Endothelial cell (in vitro differentiated cells): ENCODE results near the gene PKD2L2. TPM values are rescaled to one million over a fixed set of nuclear protein-coding genes. Genes with fewer than 3 reads are reported as not detected.
"Not testable (repeated sequence)": the region's sequence is repeated elsewhere in the genome, so short reads cannot be mapped to it uniquely, and the experiment has no call there.

Experiments
- DNase-seq: peaks from one replicate; pipeline ENCODE4 v3.0.0; 2021; ENCODE audit warnings: low spot score
- H3K27ac Mint-ChIP-seq: one replicate; pipeline ENCODE4 v1.8.0; 2021; ENCODE audit warnings: mixed read lengths, inconsistent platforms; ENCODE audit not compliant: unreplicated experiment
- H3K27me3 Mint-ChIP-seq: one replicate; pipeline ENCODE4 v1.8.0; 2021; ENCODE audit warnings: mild to moderate bottlenecking, moderate library complexity, mixed read lengths, inconsistent platforms; ENCODE audit not compliant: unreplicated experiment
- H3K36me3 Mint-ChIP-seq: one replicate; pipeline ENCODE4 v1.8.0; 2021; ENCODE audit warnings: mild to moderate bottlenecking, low read depth, mixed read lengths, inconsistent platforms; ENCODE audit not compliant: unreplicated experiment
- H3K4me1 Mint-ChIP-seq: one replicate; pipeline ENCODE4 v1.8.0; 2021; ENCODE audit warnings: mild to moderate bottlenecking, mixed read lengths, inconsistent platforms; ENCODE audit not compliant: unreplicated experiment
- H3K4me3 Mint-ChIP-seq: one replicate; pipeline ENCODE4 v1.8.0; 2021; ENCODE audit warnings: mild to moderate bottlenecking, mixed read lengths, inconsistent platforms; ENCODE audit not compliant: unreplicated experiment
- H3K9me3 Mint-ChIP-seq: one replicate; pipeline ENCODE4 v1.8.0; 2021; ENCODE audit warnings: mixed read lengths, inconsistent platforms; ENCODE audit not compliant: unreplicated experiment
- CTCF ChIP-seq: fragments of 200-600 bp; sonication (generic); IDR thresholded peaks from one replicate; pipeline ENCODE4 v1.5.0; 2021; ENCODE audit warnings: antibody characterized with exemption; ENCODE audit not compliant: unreplicated experiment
- long read RNA-seq: library from polyadenylated mRNA; unstranded; transcript quantifications from one replicate; pipeline ENCODE4 v2.0.0, GENCODE V29; 2020; ENCODE audit not compliant: unreplicated experiment
- total RNA-seq: library from RNA; stranded (reverse); fragmentation: NEBNext Ultra II Directional; extraction: Animal tissue kit (Norgen Biotek cat#: 25700); gene quantifications from one replicate; pipeline ENCODE4 v1.2.1, GENCODE V29; 2021; ENCODE audit not compliant: unreplicated experiment

PKD2L2 gene
- total RNA-seq = not detected
- long read RNA-seq = 0 reads

DNA sequence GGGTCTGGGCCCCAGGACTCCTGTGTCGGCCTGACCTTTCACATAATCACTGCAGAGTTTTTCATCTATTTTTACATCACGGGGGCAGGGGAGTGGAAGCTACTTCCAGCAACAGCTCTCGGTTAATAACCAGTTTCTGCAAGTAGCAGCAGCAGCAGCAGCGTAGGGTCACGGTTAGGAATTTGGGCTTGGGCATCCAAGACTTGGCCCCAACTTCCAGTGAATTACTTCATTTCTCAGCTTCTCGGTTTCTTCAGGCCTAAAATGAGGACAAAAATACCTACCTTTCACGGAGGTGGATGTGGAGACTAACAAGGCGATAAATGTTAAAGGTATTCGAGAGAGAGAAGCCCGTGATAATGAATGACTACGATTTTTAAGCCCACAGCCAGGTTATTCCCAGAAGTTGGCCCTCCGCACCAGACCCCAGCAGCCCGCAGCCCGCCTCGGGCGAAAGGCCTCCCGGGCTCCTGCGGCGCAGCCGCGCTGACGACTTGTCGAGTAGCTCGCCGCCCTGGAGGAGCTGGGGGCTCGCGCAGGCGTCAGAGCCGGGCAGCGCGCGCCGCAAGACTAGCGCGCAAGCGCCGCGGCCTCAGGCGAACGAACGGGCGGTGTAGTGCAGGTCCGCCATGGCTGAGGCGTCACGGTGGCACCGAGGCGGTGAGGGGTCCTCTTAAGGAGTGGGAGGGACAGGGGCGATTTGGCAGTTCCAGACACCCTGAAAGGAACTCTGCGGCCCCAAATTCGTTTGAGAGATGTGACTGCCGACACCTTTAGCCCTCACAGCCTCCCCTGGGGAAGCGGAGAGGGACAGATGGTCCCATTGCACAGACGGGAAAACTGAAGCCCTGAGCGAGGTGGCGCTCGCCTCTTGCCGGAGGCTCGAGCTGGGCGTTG, at the start of gene PKD2L2:
PKD2L2 (plus strand) TSS at position 595 of the 897 bp plus-strand sequence; CDS start at position 630, 35 bp downstream.
- Mint-ChIP-seq H3K4me3 (peak within 1 kb of the TSS; percentile 69), H3K9me3 (no peaks in the 10 kb centered on the region), H3K27me3 (peaks cover 2% of the 10 kb centered on the region), H3K27ac (peak within 1 kb of the TSS; percentile 61), H3K4me1 (peaks cover 15% of the 10 kb centered on the region), H3K36me3 (no peaks in the 10 kb centered on the region)
- peak; percentile 73 for DNase-seq
- no peak for TF ChIP-seq CTCF

DNA sequence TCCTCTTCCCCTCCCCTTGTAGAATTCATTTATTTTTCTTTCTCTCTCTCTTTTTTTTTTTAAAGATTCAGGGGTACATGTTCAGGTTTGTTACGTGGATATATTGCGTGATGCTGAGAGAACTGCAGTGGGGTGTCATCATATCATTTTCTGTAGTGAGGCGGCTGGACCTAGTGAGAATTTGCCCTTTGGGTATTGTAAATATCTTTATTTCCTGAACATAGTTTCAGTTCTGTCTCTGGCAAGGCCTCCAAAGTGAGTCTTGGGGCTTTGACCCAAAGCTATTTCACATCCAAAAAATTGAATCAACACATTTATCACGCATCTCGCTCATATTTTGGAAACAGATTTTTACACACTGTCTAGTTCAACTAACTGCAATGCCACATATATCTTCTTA, 47.0 kb upstream of the PKD2L2 start:
- no peaks in the 10 kb centered on the region for H3K36me3 Mint-ChIP-seq
- no peaks in the 10 kb centered on the region for H3K9me3 Mint-ChIP-seq
- DNase-seq = no peak
- no peaks in the 10 kb centered on the region for H3K27me3 Mint-ChIP-seq
- no peak overlapping the region for H3K27ac Mint-ChIP-seq
- no peak for TF ChIP-seq CTCF
- H3K4me1 Mint-ChIP-seq = peaks cover 5% of the 10 kb centered on the region
- no peak overlapping the region for H3K4me3 Mint-ChIP-seq

DNA sequence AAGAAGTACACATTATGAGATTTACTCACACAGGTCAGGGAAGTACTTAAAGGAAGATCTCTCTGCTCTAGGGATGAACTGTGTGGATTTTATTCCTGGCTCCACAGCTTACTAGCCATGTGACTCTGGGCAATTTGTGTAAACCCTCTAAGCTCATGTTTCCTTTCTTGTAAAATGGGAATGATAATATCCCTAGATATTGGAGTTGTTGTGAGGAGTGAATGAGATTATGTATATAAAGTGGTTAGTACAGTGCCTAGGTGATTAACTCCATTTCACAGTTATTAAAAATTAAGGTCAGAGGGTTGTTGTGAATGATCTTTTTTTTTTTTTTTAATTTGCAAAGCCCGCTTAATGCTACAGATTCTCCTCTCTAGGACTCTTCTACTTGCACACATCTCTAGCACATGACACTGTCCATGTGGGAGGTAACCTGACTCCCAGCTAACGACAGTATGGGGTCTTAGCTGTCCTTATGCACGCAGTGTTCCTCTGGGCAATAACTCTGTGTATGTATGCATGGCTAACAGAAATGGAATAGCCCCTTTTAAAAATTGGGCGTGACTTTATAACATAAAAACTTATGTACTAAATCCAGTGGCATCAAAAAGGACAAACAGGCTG, 45.5 kb upstream of the PKD2L2 start:
- H3K27me3 Mint-ChIP-seq = no peaks in the 10 kb centered on the region
- H3K9me3 Mint-ChIP-seq = no peaks in the 10 kb centered on the region
- no peak overlapping the region for H3K27ac Mint-ChIP-seq
- no peaks in the 10 kb centered on the region for H3K36me3 Mint-ChIP-seq
- H3K4me3 Mint-ChIP-seq = no peak overlapping the region
- H3K4me1 Mint-ChIP-seq = peaks cover 5% of the 10 kb centered on the region
- no peak for DNase-seq
- TF ChIP-seq CTCF = no peak

- TF ChIP-seq CTCF = no peak
- H3K27ac Mint-ChIP-seq = no peak overlapping the region
- no peaks in the 10 kb centered on the region for H3K9me3 Mint-ChIP-seq
- no peak for DNase-seq
- H3K4me3 Mint-ChIP-seq = no peak overlapping the region
- H3K36me3 Mint-ChIP-seq = no peaks in the 10 kb centered on the region
- peaks cover 5% of the 10 kb centered on the region for H3K4me1 Mint-ChIP-seq
- no peaks in the 10 kb centered on the region for H3K27me3 Mint-ChIP-seq
Measured at GRCh38 chr5:137845472-137845871, 43.8 kb upstream of the PKD2L2 start.

DNA sequence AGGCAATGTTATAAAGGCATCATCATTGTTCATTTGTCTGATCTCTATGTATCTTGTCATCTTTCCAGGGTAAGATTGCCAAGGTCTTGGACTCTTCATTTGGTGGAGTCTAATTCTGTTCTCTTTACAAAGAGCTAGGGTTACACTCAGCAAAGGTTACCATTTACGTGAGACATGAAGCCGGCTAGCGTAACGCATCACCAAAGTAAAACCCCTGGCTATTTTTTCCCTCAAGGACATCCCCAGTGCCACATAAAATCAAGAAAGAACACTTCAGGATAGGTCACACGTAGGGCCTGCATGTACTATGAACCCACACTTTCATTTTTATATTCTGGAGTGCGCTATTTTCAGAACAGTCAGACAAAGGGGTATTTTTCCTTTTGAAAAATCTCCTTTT, 41.6 kb upstream of the PKD2L2 start:
- H3K27me3 Mint-ChIP-seq = no peaks in the 10 kb centered on the region
- H3K27ac Mint-ChIP-seq = no peak overlapping the region
- peaks cover 5% of the 10 kb centered on the region for H3K4me1 Mint-ChIP-seq
- TF ChIP-seq CTCF = no peak
- no peak overlapping the region for H3K4me3 Mint-ChIP-seq
- DNase-seq = no peak
- no peaks in the 10 kb centered on the region for H3K36me3 Mint-ChIP-seq
- H3K9me3 Mint-ChIP-seq = no peaks in the 10 kb centered on the region

DNA sequence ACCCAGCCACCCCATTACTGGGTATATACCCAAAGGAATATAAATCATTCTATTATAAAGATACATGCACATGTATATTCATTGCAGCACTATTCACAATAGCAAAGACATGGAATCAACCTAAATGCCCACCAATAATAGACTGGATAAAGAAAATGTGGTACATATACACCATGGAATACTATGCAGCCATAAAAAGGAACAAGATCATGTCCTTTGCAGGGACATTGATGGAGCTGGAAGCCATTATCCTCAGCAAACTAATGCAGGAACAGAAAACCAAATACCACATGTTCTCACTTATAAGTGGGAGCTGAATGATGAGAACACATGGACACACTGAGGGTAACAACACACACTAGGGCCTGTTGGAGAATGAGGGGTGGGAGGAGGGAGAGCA, 36.1 kb upstream of the PKD2L2 start:
- H3K27me3 Mint-ChIP-seq, H3K27ac Mint-ChIP-seq, DNase-seq, H3K4me3 Mint-ChIP-seq, H3K4me1 Mint-ChIP-seq, H3K9me3 Mint-ChIP-seq, H3K36me3 Mint-ChIP-seq: not testable (repeated sequence)
